T-helper 1 cell treated with Interleukin-12 subunit alpha and Interleukin-12 subunit beta and Interleukin-4 antibody, amounts not matched to agents 30 μg/mL and 1 μg/mL, for 36 hours (primary cell): ENCODE data around the gene SLC26A4.
A peak's percentile ranks its signal among the peaks of the same experiment; 100 is the strongest.

Experiments used
- H3K27ac Mint-ChIP-seq: one replicate; pipeline ENCODE4 v1.8.0; 2021; ENCODE audit warnings: mild to moderate bottlenecking, mixed read lengths
- H3K27me3 Mint-ChIP-seq: one replicate; pipeline ENCODE4 v1.8.0; 2021; ENCODE audit warnings: low read depth, mixed read lengths
- H3K36me3 Mint-ChIP-seq: one replicate; pipeline ENCODE4 v1.8.0; 2021; ENCODE audit warnings: low read depth, mixed read lengths
- H3K4me1 Mint-ChIP-seq: one replicate; pipeline ENCODE4 v1.8.0; 2021; ENCODE audit warnings: low read depth, mixed read lengths
- H3K4me3 Mint-ChIP-seq: one replicate; pipeline ENCODE4 v1.8.0; 2021; ENCODE audit warnings: mild to moderate bottlenecking, moderate library complexity, mixed read lengths
- H3K9me3 Mint-ChIP-seq: one replicate; pipeline ENCODE4 v1.8.0; 2021; ENCODE audit warnings: mixed read lengths

SLC26A4 gene

DNA sequence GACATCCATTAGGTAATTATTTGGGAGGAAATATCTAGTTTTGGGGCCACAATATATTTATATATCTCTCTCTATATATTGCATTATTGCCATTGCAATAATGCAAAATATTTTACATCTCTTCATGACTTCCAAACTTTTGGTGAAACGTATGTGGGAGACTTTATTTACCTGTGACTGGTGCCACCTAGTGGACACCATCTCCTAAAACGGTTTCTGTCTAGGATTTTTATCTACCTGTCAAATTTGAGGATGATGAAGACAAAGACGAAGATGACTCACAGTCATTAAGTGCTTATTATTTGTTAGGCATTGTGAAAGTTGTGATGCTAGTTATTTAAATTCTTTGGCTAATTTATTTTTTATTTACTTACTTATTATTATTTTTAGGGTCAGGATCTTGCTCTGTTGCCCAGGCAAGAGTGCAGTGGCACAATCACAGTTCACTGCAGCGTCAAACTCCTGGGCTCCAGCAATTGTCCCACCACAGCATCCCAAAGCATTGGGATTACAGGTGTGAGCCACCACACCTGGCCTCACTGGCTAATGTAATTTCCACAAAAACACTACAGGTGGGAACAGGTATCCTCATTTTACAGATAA lies 64.6 kb downstream of the SLC26A4 start:
- H3K27ac Mint-ChIP-seq = no peak overlapping the region
- H3K9me3 Mint-ChIP-seq = no peaks in the 10 kb centered on the region
- H3K27me3 Mint-ChIP-seq = peaks cover 29% of the 10 kb centered on the region
- no peaks in the 10 kb centered on the region for H3K36me3 Mint-ChIP-seq
- no peaks in the 10 kb centered on the region for H3K4me1 Mint-ChIP-seq
- H3K4me3 Mint-ChIP-seq = no peak overlapping the region

DNA sequence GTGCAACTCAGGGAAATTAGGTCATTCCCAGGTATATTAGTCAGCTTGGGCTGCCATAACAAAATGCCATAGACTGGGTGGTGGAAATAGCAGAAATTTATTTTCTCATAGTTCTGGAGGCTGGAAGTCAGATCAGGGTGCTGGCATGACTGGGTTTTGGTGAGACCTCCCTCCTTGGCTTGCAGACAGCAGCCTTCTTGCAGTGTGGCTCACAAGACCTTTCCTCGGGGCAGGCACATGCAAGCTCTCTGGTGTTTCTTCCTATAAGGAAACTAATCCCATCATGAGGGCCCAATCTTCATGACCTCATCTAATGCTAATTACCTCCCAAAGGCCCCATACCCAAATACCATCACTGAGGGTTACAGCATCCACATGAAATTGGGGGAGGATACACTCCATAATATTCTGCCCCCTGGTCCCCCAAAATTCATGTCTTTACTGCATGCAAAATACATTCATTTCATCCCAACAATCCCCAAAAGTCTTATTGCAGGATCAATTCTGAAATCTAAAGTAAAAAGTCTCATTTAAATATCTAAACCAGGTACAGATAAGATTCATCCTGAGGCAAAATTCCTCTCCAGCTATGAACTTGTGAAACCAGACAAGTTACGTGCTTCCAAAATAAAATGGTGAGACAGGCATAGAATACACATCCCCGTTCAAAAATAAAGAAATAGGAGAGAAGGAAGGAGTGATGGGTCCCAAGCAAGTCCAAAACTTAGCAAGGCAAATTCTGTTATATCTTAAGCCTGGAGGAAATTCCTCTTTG lies 65.9 kb downstream of the SLC26A4 start:
- Mint-ChIP-seq H3K27me3 (peaks cover 29% of the 10 kb centered on the region), H3K9me3 (no peaks in the 10 kb centered on the region), H3K4me1 (no peaks in the 10 kb centered on the region), H3K27ac (no peak overlapping the region), H3K36me3 (no peaks in the 10 kb centered on the region), H3K4me3 (no peak overlapping the region)

DNA sequence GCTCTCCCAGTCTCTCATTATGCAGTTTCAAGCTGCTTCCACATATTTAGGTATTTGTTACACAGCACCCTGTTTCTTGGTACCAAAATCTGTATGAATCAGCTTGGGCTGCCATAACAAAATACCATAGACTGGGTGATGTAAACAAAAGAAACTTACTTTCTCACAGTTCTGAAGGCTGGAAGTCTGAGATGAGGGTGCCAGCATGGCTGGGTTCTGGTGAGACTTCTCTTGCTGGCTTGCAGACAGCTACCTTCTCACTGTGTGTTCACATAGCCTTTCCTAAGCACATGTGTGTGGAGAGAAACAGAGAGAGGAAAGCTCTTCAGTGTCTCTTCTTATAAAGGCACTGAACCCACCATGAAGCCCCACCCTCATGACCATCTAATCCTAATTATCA lies 67.6 kb downstream of the SLC26A4 start:
- H3K9me3 Mint-ChIP-seq = no peaks in the 10 kb centered on the region
- H3K4me1 Mint-ChIP-seq = no peaks in the 10 kb centered on the region
- H3K36me3 Mint-ChIP-seq = no peaks in the 10 kb centered on the region
- no peak overlapping the region for H3K27ac Mint-ChIP-seq
- H3K4me3 Mint-ChIP-seq = no peak overlapping the region
- peaks cover 29% of the 10 kb centered on the region for H3K27me3 Mint-ChIP-seq

DNA sequence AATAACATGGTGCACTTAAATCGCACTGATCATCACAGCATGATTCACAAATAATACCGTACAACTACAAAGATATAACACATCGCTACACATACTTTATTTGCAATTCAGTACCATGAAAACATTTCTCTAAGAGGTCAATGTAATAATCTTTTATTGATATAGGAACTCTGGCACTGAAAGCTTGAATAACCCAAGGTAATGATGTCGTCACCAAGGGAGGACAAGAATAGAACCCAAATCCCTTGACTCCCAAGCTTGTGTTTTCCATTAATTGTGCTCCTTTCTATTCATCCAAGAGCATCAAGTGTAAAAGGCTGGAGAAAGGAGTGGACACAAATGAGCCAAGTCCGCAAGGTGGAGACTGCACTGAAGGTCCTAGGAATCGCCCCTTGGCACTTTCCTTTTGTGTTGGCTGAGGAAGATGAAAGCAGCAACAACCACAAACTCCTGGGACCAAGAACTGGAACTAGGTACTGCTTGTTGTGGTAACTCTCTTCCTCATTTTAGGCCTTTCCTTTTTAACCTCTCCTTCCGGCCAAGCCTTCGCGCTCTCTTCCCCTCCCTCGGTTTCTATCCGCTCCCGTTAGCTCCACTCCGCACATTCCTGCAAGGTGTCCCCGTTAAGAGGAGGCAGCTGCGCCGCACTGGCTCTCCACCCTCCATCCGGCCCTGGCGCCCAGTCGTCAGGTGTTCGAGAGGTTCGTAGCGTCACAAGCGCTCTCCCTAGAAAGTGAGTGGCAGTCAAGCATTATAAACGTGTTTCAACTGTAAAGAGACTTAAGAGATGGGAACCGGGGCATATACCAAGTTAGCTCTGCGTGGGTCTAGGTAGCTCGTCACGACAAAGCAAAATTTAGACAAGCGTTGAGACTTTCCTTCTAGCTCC lies 82.3 kb downstream of the SLC26A4 start:
- H3K27ac Mint-ChIP-seq = peak overlapping the region; percentile 100
- H3K36me3 Mint-ChIP-seq = peaks cover 7% of the 10 kb centered on the region
- H3K9me3 Mint-ChIP-seq = no peaks in the 10 kb centered on the region
- peaks cover 5% of the 10 kb centered on the region for H3K27me3 Mint-ChIP-seq
- H3K4me1 Mint-ChIP-seq = peaks cover 34% of the 10 kb centered on the region
- H3K4me3 Mint-ChIP-seq = peak overlapping the region; percentile 99

DNA sequence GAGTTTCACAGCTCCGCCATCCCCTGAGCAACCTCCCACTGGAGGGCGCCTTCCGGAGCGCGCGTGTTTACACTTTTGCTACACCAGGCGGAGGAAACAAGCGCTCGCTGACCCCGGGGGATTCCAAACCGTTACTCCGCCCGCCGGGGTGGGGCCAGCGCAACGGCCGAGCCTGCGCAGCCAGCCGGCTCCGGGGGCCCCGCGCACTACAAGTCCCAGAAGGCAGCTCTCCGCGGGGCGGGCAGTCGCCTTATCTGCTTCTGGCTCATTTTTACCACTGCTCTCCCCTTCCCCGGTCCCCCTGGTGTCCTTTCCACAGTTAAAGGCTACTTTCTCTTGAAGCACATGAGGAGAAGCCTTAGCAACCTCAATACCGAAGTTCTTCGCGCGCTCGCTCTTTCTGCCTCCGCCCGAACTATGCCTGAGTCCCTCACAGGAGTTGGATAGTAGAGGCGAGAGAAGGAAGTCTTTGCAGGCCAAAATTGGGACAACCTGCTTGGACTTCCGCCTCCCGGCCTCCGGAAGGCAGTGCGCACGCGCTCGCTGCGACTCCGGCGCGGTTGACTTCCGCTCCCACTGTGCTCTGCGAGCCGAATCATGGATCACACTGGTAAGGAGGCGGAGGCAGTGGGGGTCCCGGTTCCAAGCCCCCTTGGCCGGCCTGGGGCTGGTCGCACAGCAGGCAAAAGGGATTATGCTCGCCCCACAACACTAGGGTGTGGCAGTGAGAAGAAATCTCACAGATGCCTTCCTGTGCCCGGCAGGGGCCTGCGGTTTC lies 83.1 kb downstream of the SLC26A4 start, which contains the start of gene CBLL1:
Gene CBLL1 (plus strand): TSS at position 576 of the 778 bp plus-strand sequence. CDS start 22 bp downstream, at position 598.
- Mint-ChIP-seq H3K27me3 (peaks cover 5% of the 10 kb centered on the region), H3K36me3 (peaks cover 9% of the 10 kb centered on the region), H3K4me3 (peak within 1 kb of the TSS; percentile 99), H3K4me1 (peaks cover 37% of the 10 kb centered on the region), H3K9me3 (no peaks in the 10 kb centered on the region), H3K27ac (peak within 1 kb of the TSS; percentile 100)

DNA sequence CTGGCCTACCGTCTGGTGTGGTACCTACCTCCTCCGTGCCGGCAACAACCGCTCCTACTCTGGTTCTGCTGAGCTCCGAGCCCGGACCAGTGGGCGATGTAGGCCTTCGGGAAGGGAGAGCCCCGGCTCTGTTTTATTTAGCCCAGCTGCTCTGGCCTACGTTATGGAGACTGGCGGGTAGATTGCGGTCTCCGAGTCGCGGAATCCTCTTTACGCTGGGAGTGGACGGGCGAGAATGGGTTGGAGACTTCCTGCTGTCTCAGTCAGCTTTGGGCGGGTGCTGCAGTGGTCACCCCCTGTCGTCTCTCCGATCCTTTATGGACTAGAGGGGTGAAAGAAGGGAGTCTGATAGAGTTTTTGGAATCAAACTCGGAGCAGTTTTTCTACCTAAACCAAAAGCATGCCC lies 83.7 kb downstream of the SLC26A4 start:
- peaks cover 39% of the 10 kb centered on the region for H3K4me1 Mint-ChIP-seq
- peaks cover 5% of the 10 kb centered on the region for H3K27me3 Mint-ChIP-seq
- no peaks in the 10 kb centered on the region for H3K9me3 Mint-ChIP-seq
- peaks cover 9% of the 10 kb centered on the region for H3K36me3 Mint-ChIP-seq
- H3K4me3 Mint-ChIP-seq = peak overlapping the region; percentile 99
- peak overlapping the region; percentile 100 for H3K27ac Mint-ChIP-seq

DNA sequence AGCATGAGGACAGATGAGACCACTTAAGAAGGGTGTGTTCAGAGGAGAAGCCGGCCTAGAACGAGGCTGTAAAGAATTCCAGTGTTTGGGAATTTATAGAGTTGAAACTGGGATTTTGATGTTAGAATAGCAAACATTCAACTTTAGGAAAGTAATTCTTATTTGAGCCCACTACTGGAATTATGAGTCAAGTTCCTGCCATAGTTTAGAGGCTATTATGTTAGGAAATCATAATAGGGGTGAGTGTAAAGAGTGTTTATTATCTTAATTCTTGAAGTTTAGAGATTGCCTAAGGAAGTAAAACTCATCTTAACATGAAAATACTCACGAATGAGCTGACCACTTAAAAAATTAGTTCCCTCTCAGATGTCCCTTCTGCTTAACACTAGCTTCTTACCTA lies 85.4 kb downstream of the SLC26A4 start:
- H3K4me3 Mint-ChIP-seq = peak overlapping the region; percentile 63
- H3K27ac Mint-ChIP-seq = no peak overlapping the region
- peaks cover 45% of the 10 kb centered on the region for H3K4me1 Mint-ChIP-seq

DNA sequence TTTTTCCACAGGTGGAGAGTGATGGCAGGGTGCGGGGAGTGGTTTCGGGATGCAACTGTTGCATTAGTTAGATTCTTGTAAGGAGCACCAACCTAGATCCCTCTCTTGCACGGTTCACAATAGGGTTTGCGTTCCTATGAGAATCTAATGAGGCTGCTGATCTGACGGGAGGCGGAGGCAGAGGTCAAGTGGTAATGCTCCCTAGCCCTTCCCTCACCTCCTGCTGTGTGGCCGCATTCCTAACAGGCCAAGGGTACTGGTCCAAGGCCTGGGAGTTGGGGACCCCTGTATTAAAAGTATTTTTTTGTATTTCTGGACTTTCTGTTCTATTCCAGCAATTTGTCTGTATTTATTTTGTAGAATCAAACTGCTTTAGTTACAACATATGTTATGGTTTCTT lies 90.5 kb downstream of the SLC26A4 start:
- Mint-ChIP-seq H3K36me3 (peaks cover 34% of the 10 kb centered on the region), H3K27ac (no peak overlapping the region)

More for the DNA sequence above, 85.4 kb downstream of the SLC26A4 start:
- peaks cover under 1% of the 10 kb centered on the region for H3K27me3 Mint-ChIP-seq
- H3K36me3 Mint-ChIP-seq = peaks cover 15% of the 10 kb centered on the region
- no peaks in the 10 kb centered on the region for H3K9me3 Mint-ChIP-seq

DNA sequence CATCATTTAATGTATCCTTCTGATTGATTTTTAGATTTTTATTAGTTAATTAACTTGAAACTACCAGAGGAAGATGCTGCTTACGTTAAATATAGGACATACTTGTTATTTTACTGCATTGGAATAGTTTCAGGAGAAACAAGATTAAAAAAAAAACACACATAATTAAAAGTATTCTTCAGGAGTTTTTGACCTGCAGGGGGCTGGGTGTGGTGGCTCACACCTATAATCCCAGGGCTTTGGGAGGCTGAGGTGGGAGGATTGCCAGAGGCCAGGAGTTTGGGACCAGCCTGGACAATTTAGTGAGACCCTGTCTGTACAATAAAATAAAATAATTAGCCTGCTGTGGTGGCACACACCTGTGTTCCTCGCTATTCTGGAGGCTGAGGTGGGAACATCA lies 94.0 kb downstream of the SLC26A4 start:
- H3K36me3 Mint-ChIP-seq = peaks cover 48% of the 10 kb centered on the region
- no peak overlapping the region for H3K27ac Mint-ChIP-seq
- H3K27me3 Mint-ChIP-seq = no peaks in the 10 kb centered on the region
- H3K9me3 Mint-ChIP-seq = no peaks in the 10 kb centered on the region
- H3K4me1 Mint-ChIP-seq = peaks cover 15% of the 10 kb centered on the region
- H3K4me3 Mint-ChIP-seq = no peak overlapping the region

More for the DNA sequence above, 90.5 kb downstream of the SLC26A4 start:
- Mint-ChIP-seq H3K9me3 (no peaks in the 10 kb centered on the region), H3K4me1 (peaks cover 30% of the 10 kb centered on the region), H3K27me3 (no peaks in the 10 kb centered on the region), H3K4me3 (no peak overlapping the region)

DNA sequence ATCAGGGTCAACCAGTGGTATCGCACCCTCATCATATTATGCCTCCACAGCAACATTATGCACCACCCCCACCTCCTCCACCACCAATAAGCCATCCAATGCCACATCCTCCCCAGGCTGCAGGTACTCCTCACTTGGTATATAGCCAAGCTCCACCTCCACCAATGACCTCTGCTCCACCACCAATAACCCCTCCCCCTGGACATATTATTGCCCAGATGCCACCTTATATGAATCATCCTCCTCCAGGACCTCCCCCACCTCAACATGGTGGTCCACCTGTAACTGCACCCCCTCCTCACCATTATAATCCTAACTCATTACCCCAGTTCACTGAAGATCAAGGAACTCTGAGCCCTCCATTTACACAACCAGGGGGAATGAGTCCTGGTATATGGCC lies 98.0 kb downstream of the SLC26A4 start:
- Mint-ChIP-seq H3K4me3 (no peak overlapping the region), H3K4me1 (peaks cover 2% of the 10 kb centered on the region), H3K36me3 (peaks cover 37% of the 10 kb centered on the region), H3K9me3 (no peaks in the 10 kb centered on the region), H3K27me3 (no peaks in the 10 kb centered on the region), H3K27ac (no peak overlapping the region)

DNA sequence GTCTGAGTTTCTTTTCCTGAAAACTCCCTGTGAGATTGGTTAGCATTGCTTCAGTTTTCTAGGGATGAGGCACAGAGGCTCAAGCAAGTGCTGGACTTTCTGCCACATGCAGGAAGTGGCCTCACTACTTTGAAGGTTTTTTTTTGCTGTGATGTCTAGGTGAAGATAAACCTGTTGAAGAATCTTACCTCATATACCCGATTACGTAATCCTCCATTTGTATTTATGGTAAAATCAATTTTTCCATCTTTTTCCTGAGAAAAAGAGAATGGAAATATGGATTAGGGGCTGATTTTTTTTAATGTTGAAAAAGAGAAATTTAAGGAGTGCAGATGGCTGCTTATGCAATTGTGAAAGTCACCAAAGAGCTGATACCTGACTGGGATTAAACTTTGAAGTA lies 106.8 kb downstream of the SLC26A4 start:
- H3K9me3 Mint-ChIP-seq = no peaks in the 10 kb centered on the region
- no peak overlapping the region for H3K27ac Mint-ChIP-seq
- H3K36me3 Mint-ChIP-seq = peaks cover 3% of the 10 kb centered on the region
- H3K4me1 Mint-ChIP-seq = peaks cover 6% of the 10 kb centered on the region
- H3K4me3 Mint-ChIP-seq = no peak overlapping the region
- H3K27me3 Mint-ChIP-seq = no peaks in the 10 kb centered on the region
